D341Med (cell line): ENCODE data around the gene SIAH1.
"Not testable (repeated sequence)": the region's sequence is repeated elsewhere in the genome, so short reads cannot be mapped to it uniquely, and the experiment has no call there.

Experiments
- DNase-seq: peaks from one replicate; pipeline ENCODE4 v3.0.0; 2012; ENCODE audit warnings: low spot score

The SIAH1 gene

DNA sequence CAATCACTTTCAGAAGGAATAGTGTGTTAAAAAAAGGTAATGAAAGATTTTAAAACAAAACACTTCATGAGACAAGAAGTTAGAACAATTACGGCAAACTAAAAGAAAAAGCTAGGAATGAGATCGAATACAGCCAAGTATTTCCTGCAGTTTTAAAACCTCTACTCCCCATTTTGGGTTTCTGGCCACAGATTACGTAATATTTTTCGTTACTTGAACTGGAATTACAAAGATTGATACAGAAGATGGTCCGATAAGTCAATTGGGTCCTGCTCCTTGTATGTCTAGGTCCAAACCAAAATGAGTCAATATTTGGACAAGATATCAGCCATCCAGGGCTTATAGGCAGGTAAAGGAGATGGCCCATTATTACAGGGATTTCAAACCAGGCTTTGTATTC, 52.2 kb downstream of the SIAH1 start:
- DNase-seq, result no peak

DNA sequence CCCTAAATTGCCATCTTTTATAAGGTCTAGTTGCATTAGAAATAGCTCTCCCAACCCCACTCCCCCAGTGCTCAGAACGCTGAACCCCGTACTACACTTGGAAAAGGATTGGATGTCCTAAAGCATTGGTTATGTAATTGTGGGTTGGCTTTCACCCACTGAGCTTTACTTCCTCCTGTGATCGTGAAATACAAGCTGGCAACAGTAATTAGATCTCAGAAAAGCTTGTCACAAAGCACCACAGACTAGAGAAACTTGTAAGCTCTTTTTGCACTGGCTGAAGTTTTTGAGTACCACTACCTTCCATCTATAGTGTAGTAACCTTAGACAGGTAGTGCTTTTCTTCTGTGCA, 54.4 kb downstream of the SIAH1 start:
- no peak for DNase-seq

DNA sequence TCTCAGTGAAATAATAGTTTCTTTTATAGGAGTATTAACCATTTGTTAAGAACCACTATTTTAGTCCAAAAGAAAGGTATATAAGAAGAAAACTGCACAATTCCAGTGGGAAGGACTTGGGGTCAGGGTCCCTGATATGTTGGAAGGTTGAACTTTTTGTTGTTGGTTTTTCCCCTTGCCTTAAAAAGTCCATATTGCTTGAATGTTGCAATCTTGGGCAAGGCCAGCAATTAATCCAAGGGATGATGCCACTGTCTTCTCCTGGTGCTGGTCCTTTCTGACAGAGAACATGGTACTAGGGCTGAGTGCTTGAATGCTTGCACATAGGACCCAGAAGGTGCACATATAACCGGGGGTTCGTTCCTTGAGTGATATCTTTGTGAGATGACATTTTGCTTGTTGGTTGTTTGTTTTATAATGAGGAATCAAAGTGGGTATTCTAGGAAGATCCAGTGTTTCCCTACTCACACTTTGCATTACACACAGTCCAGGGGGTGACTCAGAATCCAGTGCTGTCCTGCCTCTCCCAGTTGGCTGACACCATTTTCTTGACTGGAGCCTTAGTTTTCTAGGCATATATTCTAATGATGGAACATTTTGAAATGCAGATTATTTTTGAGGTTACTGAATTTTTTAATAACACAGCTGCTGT, 54.9 kb downstream of the SIAH1 start:
- no peak for DNase-seq

DNA sequence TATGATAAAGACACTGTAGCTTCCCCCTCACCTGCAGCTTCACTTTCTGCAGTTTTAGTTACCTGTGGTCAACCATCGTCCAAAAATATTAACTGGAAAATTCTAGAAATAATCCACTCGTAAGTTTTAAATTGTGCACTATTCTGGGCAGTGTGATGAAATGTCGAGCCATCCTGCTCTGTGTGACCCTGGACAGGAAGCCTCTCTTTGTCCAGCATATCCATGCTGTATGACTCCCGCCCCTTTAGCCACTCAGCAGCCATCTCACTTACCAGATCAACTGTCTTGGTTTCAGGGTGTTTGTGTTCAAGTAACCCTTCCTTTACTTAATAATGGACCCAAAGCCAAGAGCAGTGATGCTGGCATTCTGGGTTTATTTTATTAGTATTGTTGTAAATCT, 56.1 kb downstream of the SIAH1 start:
- no peak for DNase-seq

DNA sequence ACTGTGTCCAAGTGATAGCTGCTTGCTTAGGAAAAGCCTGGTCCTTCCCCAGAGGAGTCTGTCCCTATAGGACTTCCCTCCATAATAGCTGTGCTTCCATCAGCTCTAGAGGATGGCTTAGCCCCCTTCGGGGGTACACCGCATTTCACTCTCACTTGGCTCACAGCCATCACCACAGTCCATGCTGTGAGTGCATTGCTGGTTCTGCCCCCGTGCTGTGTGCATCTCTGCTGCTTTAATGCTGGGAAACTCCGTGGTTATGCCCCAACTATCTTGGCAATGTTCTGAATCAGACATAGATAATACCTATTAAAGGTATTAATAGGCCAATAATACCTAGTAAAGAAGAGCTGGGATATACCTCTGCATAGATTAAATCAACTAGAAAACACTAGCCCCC, 58.3 kb downstream of the SIAH1 start:
- no peak for DNase-seq

DNA sequence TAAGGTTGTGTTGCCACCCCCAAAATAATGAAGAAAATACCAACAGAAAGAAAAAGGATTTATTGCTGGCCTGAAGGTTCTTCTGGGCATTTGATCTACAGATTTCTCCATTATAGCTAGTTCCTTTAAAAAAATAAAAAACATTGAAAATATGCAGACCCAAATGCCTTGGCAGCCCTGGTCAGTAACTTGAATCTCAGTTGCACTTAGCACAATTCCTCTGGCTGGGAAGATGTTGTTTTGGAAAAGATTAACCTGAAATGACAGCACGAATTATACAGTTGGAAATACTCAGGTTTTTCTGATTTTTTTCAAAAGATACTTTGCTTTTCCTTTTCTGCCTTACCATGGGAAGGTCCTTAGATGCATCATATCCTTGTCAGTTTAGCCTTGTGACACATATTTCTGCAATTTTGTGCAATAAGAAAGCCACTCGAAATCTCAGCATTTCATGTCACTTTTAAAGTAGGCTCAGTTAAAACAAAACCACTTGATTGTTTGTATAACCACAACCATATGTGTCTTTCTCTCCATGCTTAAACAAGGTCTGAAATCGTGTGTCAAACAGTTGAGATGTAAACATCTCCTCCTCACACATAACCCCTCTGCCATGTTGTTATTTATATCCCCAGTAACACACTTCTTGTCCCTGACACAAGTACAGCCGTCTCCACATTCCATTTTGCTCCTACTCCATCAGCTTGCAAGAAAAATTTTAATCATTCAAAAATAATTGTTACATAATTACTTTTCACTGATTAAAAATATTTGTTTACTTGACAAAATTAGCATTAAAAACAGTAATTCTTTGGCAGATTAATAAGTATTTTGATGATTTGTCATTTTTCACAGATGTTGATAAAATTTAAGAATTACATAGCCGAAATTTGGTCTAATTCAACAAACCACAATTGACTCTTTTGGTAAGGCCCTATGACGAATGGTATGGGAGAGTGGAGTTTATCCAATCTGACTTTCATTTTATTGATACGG, 61.1 kb downstream of the SIAH1 start:
- no peak for DNase-seq

DNA sequence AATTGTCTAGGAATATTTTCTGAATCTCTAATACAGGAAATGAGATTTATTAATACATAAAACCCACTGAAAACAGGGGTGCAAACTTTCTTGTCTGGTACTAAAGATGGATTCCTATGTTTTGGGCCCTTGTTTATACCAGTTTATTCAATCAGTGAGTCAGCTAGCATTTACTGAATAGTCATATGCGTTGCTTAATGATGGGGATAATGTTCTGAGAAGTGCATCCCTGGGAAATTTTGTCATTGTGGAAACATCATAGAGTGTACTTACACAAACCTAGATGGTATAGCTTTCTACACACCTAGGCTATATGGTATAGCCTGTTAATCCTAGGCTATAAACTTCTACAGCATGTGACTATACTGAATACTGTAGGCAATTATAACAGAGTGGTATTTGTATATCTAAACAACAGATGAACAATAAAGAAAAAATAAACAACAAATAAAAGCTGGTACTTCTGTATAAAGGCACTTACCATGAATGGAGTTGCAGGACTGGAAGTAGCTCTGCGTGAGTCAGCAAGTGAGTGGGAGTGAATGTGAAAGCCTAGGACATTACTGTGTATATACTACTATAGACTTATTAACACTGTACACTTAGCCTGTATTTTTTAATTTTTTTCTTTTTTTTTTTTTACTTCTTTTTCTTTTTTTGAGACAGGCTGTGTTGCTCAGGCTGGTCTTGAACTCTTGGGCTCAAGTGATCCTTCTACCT, 63.7 kb downstream of the SIAH1 start:
- no peak for DNase-seq

DNA sequence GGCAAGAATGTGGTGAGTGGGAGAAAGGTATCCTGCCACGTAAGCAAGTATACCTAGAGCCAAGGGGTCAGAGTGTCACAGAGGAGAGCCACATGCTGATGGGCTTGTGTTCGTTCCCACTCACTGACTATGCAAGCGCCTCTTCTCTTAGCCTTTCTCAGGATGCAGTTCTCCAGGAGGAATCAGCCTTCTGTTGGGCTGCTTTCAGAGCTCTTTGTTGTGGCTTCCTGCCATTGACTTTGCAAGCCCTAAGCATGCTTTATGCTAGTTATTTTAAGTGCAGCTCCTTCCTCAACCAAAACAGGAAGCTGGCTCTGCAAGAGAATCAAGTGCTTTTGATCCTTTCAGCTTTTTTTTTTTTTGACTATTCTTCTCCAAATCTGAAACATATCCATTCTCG, 66.6 kb downstream of the SIAH1 start:
- no peak for DNase-seq

DNA sequence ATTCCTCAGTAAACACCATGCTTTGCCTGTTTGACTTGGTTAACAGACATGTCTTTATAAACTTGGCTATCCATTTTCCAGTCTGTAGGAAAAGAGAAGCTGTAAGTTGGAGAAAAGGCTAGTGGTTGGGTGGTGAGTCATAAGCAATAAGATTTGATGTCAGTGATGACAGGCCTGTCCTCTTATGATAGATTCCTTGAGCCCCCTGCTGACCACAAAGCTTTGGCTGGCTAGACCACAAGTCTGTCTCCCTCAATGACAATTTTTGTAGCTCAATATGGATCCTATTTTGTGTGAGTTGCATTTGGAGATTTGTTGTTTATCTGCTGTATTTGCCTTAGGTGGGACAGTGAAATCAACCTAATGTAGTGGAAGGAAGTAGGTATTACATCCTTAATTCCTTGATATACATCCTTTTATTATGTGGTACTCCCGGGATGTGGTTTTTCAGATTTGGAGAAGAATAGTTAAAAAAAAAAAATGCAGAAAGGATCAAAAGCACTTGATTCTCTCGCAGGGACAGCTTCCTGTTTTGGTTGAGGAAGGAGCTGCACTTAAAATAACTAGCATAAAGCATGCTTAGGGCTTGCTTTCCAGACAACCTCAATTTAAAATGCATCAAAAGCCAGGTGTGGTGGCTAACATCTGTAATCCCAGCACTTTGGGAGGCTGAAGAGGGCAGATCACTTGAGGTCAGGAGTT, 67.4 kb downstream of the SIAH1 start:
- DNase-seq, result no peak

DNA sequence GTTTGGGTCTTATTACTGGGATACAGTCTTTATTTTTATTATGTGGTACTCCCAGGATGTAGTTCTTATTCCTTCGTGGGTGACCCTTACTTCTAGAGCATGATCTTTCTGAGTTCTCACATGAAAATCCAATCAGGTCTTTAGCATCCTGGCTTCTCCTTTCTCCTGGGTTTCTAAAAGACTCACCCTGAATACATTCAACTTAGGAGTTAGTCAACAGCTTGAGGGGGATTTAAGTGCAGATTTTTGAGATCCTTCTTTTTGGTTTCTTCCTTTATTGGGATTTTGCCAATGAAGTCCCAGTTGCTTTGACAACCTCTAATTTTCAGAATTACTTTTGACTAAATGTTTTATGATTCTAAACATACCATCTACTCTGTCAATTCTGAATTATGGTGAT, 68.2 kb downstream of the SIAH1 start:
- no peak for DNase-seq

DNA sequence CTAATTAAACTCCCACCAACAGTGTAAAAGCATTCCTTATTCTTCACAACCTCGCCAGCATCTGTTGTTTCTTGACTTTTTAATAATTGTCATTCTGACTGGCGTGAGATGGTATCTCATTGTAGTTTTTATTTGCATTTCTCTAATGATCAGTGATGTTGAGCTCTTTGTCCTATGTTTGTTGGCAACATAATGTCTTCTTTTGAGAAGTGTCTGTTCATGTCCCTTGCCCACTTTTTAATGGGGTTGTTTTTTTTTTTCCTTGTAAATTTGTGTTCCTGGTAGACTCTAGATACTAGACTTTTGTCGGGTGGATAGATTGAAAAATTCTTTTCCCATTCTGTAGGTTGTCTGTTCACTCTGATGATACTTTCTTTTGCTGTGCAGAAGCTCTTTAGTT, 71.3 kb downstream of the SIAH1 start:
- not testable (repeated sequence) for DNase-seq

DNA sequence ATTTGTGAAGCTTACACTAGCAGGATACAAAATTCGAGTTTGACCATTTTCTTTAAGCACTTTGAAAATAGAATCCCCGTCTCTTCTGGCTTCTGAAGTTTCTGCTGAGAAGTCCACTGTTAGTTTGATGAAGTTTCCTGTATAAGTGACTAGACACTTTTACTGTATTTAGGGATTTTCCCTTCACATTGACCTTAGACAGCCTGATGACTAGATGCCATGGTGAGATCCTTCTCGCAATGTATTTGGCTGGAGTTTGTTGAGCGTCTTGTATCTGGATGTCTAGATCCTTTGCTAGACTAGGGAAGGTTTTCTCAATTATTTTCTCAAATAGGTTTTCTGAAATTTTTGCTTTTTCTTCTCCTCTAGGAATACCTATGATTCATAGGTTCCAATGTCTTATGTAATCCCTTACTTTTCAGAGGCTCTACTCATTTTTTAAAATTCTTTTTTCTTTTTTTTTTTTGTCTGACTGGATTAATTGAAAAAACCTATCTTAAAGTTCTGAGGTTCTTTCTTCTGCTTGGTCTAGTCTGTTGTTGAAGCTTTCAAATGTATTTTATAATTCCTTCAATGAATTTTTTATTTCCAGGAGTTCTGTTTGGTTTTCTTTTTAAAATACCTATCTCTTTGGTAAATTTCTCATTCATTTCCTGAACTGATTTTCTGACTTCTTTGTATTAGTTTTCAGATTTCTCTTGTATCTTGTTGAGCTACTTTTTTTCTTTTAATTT, 74.1 kb downstream of the SIAH1 start:
- DNase-seq, result no peak
